Measurements from ENCODE around the gene TSPAN9.
A peak's percentile ranks its signal among the peaks of the same experiment; 100 is the strongest.

TSPAN9 gene

DNA sequence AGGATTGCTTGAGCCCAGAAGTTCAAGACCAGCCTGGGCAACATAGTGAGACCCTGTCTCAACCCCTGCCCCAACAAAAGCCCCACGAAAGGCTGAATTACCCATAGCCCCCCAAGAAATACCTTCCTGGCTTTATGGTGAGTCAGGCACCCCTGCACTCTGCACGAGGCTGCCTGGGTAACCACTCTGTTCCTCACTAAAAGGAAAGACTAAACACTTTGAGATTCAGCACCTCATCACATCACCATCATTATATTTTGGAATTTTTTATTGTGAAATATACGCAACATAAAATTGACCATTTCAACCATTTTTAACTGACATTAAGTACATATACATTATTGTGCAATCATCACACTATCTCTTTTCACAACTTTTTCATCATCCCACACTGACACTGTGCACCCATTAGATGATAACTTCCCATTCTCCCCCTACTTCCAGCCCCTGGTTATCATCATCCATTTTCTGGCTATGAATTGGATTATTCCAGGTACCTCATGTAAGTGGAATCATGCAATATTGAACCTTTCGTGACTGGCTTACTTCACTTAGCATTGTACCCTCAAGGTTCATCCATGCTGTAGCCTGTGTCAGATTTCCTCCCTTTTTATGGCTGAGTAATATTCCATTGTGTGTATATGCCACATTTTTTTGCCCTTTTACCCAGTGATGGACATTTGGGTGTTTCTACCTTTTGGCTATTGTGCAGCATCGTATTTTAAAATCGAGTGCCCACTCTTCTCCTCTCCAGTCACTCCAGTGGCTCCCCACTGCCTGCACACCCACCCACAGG lies 51.5 kb downstream of the TSPAN9 start:
- Mint-ChIP-seq H3K36me3 (ENCODE audit: low read depth) (no peaks in the 10 kb centered on the region), H3K27me3 (peaks cover 76% of the 10 kb centered on the region), H3K9me3 (no peaks in the 10 kb centered on the region), H3K4me3 (no peak overlapping the region), H3K27ac (no peak overlapping the region), H3K4me1 (ENCODE audit: low read depth) (peaks cover 21% of the 10 kb centered on the region)
- DNase-seq, result no peak

DNA sequence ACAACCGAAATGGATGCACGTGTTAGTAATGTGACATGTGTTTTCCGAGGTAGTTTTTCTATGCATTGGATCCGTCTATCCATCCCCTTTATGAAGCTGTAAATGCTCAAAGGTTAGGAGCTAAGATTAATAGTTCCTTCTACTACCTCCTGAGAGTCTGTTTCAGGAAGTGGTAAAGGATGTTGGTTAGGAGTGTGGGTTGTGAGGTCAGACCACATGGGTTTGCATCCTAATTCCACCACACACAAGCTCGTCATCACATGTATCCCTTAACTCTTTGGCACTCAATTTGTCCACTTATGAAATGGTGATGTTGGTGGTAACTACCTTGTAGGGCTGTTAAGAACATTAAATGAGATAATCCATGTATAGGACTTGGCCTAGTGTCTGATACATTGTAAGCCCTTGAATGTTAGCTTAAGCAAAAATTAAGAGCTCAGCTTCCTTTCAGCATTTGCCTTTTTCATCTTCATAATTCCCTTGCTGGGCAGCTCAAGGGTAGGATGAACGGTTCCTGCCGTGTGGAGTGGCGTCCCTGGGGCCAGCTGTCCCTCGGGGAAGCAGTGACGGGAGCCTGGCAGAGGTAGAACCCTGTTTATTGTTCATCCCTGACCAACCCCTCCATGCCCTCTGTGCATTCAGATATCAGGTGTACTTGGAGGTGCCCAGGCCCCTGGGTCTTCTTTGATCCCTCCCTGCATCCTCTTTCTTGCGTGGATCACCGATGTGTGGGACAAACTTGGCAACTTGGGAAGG lies 52.3 kb downstream of the TSPAN9 start:
- peaks cover 79% of the 10 kb centered on the region for H3K27me3 Mint-ChIP-seq
- H3K36me3 Mint-ChIP-seq (ENCODE audit: low read depth), result no peaks in the 10 kb centered on the region
- H3K4me1 Mint-ChIP-seq (ENCODE audit: low read depth), result peaks cover 21% of the 10 kb centered on the region
- H3K27ac Mint-ChIP-seq, result no peak overlapping the region
- no peak overlapping the region for H3K4me3 Mint-ChIP-seq
- DNase-seq, result no peak
- H3K9me3 Mint-ChIP-seq, result no peaks in the 10 kb centered on the region

DNA sequence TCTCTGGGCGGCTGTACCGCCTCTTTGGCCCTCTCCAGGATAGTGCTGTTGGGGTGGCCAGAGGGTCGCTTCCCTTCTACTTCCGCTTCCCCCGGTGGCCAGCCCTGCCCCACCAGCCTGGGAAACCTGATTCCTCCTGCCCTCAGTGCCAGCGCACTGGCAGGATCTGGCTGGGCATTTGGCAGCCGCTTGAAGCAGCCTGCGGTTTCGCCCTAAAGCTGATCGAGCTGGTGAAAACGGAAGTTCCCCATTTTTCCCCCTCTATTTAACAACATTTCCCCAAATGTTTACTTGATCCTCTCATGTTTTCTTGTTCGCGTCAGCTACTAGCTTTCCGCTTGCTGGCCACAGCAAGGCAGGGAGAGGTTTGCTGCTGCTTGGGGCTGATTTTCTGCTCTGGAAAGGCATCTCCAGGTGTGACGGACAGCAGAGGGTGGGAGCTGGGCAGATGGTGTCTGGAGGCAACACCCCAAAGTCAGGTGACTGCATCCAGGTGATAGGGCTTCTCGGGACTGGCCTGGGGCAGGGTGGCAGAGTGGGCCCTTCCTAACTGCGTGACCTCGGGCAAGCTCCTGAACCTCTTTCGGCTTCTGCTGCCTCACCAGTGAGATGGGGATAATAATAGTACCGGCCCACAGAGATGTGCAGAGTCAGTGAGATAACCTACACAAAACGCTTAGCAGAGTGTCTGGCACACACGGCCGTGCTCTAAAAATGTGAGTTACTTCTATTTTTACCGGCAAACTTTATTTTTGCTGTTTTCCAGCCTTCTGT lies 53.1 kb downstream of the TSPAN9 start:
- H3K27ac Mint-ChIP-seq, result no peak overlapping the region
- H3K9me3 Mint-ChIP-seq, result no peaks in the 10 kb centered on the region
- no peak overlapping the region for H3K4me3 Mint-ChIP-seq
- no peak for DNase-seq
- peaks cover 85% of the 10 kb centered on the region for H3K27me3 Mint-ChIP-seq
- H3K4me1 Mint-ChIP-seq (ENCODE audit: low read depth), result peaks cover 21% of the 10 kb centered on the region
- no peaks in the 10 kb centered on the region for H3K36me3 Mint-ChIP-seq (ENCODE audit: low read depth)

DNA sequence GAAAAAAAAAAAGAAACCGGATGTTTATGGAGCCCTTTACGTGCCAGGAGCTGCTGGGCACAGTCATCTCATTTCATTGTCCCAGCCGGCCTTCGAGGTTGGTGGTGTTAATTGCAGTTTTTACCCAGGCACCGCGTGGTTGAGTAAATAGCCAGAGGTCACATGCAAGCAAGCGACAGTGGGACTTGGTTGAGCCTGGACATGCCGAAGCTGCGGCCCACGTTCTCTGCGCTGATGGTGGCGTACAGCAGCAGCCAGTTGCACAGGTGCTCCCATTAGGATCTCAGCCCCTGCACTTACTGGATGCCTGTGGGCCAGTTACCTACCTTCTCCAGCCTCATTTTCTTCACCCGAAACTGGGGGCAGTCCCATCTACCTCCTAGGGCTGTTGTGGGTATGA lies 54.0 kb downstream of the TSPAN9 start:
- no peaks in the 10 kb centered on the region for H3K9me3 Mint-ChIP-seq
- H3K27me3 Mint-ChIP-seq, result peaks cover 85% of the 10 kb centered on the region
- peaks cover 21% of the 10 kb centered on the region for H3K4me1 Mint-ChIP-seq (ENCODE audit: low read depth)
- no peak for DNase-seq
- no peak overlapping the region for H3K27ac Mint-ChIP-seq
- H3K4me3 Mint-ChIP-seq, result no peak overlapping the region
- no peaks in the 10 kb centered on the region for H3K36me3 Mint-ChIP-seq (ENCODE audit: low read depth)

DNA sequence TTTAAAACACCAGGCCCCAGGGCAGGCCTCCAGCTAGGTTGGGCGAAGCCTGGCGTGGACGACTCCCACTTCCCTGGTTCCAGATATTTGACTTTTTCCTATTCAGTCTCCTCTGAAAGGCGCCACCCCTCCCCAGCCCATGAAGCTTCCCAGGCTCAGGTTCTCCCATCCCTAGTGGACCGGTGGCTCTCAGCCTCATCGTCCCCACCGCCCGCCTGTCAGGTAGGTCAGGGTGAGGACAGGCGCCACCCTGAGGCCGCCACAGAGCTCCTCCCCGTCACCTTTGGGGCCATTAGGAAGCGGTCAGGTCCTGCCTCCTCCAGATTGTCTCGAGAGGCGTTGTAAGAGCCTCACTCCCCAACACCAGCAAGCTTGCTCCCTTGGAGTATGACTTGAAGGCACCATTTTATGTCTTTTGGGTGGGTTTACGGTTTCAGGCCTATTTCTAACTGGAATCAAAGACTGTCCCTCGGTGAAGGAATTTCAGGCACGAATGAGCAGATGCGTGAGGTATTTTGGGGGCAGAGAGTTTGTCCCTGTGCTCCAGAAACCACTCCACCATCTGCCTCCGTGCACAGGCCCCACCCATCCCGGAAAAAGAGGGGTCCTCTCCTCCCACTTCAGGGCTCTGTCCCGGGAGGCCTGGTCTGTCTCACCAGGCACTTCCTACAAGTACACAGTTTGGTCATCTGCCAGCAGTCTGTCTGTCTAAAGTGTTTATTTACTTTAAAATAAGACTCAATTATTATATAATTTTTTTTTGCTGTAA lies 55.6 kb downstream of the TSPAN9 start:
- Mint-ChIP-seq H3K27ac (no peak overlapping the region), H3K4me1 (ENCODE audit: low read depth) (peaks cover 21% of the 10 kb centered on the region), H3K9me3 (no peaks in the 10 kb centered on the region), H3K36me3 (ENCODE audit: low read depth) (no peaks in the 10 kb centered on the region), H3K27me3 (peaks cover 90% of the 10 kb centered on the region), H3K4me3 (no peak overlapping the region)
- no peak for DNase-seq

DNA sequence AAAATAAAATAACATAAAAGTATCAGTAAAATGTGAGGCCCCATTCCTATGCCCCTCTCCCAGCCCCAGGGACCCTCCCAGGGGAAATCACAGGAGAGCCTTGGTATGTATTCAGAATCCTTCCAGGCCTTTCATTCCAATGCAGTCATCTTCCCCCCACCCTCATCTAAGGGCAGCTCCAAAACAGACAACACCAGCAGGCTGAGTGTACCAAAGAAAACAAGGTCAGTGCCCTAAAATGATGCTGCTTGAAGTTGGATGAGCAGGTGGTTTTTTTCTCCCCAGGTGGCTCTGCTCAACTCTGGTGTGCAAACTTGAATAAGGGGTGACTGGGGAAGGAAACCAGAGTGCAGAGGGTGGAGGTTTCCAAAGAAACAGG lies 56.2 kb downstream of the TSPAN9 start:
- DNase-seq, result no peak

DNA sequence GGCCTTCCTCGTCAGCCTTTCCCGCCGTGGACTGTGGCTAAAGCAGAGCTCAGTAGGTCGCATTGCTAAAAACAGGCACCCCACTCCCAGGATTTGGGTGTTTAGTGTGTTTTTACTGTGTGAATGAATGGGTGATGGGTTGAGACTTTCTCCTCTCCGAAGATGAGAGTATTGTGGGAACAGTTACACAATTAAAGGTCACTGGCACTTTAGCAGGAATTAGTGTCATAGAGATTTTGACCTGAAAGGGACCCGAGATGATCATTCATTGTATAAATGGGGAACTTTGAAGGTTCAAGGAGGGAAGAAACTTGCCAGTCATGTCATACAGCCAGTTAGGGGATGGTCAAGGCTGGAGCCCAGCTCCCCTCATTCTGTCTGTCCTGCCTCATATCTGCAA lies 56.9 kb downstream of the TSPAN9 start:
- H3K4me3 Mint-ChIP-seq, result no peak overlapping the region

More for the DNA sequence above, 56.2 kb downstream of the TSPAN9 start:
- no peaks in the 10 kb centered on the region for H3K36me3 Mint-ChIP-seq (ENCODE audit: low read depth)
- H3K9me3 Mint-ChIP-seq, result no peaks in the 10 kb centered on the region
- H3K27me3 Mint-ChIP-seq, result peaks cover 85% of the 10 kb centered on the region
- no peak overlapping the region for H3K4me3 Mint-ChIP-seq
- H3K27ac Mint-ChIP-seq, result no peak overlapping the region
- H3K4me1 Mint-ChIP-seq (ENCODE audit: low read depth), result peaks cover 21% of the 10 kb centered on the region

DNA sequence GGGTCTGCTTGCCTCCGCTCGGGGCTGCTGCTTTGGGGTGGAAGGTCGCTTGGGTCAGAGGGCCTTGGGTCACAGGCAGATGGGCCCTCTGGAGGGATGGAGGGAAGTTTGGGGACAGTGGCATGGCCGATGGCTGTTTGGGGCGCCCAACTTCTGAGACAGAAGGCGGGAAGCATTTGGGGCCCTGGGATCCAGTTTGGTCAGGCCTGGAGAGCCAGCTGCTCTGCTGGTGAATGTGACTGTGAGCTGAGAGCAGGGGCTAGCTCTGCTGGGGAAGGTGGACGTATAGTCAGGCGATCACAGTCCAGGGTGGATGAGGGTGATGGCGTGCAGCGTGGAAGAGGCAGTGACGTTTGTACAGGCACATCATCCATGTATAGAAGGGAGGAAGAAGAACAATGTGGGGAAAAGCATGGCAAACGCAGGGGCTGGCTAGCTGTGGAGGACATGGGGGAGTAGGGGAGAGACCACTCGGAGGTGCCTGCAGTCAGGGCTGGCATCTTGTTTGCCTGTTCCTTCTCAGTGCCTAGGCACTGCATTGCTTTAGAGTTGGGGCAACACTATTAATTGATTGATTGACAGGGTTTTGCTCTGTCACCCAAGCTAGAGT lies 57.5 kb downstream of the TSPAN9 start:
- peaks cover 14% of the 10 kb centered on the region for H3K4me1 Mint-ChIP-seq (ENCODE audit: low read depth)
- H3K27me3 Mint-ChIP-seq, result peaks cover 84% of the 10 kb centered on the region
- H3K4me3 Mint-ChIP-seq, result no peak overlapping the region
- H3K9me3 Mint-ChIP-seq, result no peaks in the 10 kb centered on the region
- H3K27ac Mint-ChIP-seq, result no peak overlapping the region
- DNase-seq, result no peak
- H3K36me3 Mint-ChIP-seq (ENCODE audit: low read depth), result no peaks in the 10 kb centered on the region

More for the DNA sequence above, 56.9 kb downstream of the TSPAN9 start:
- Mint-ChIP-seq H3K27me3 (peaks cover 84% of the 10 kb centered on the region), H3K36me3 (ENCODE audit: low read depth) (no peaks in the 10 kb centered on the region), H3K27ac (no peak overlapping the region), H3K9me3 (no peaks in the 10 kb centered on the region), H3K4me1 (ENCODE audit: low read depth) (peaks cover 19% of the 10 kb centered on the region)
- no peak for DNase-seq

DNA sequence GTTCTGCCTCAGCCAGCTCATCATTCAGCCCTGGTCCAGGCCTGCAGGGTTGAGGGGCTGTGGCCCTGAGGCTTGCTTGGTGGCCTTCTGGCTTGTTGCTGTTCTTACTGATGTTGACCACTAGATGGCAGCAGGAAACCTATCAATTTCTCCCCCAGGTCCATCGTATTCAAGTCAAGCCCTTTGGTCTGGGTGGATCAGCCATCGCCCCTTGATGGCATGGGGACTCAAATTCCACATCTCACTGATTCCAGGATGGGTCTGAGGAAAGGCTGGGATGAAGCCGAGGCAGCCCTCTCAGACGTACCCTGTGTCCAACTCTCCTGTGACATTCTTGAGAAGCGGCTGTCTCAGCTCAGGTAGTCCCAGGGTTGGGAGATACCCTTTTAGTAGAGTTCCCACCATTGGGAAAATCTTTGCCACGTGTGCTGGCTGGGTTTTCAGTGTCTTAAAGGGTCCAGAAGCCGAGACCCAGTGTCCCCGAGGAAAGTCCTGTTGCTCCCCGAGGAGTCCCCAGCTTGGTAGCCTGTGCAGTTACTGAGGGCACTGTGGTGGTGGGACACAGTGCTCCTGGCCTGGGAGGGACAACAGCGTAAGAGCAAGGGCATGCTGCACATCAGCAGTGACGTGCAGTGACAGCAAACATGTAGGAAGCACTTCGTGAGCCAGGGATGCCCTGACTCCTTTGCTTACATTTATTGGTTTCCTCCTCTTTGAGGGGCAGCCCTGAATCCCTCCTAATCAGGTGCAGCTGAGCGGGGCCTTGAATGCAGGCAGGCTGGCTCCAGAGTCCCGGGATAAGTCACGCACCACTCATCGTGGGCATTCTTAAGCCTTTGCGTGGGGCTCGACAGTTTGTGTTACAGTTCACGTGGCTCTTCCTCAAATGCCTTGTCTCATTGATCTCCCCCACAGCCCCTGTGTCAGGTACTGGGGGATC lies 58.6 kb downstream of the TSPAN9 start:
- Mint-ChIP-seq H3K9me3 (no peaks in the 10 kb centered on the region), H3K27ac (no peak overlapping the region), H3K4me3 (no peak overlapping the region), H3K36me3 (ENCODE audit: low read depth) (no peaks in the 10 kb centered on the region), H3K27me3 (peaks cover 74% of the 10 kb centered on the region), H3K4me1 (ENCODE audit: low read depth) (peaks cover 2% of the 10 kb centered on the region)
- peak; percentile 57 for DNase-seq

DNA sequence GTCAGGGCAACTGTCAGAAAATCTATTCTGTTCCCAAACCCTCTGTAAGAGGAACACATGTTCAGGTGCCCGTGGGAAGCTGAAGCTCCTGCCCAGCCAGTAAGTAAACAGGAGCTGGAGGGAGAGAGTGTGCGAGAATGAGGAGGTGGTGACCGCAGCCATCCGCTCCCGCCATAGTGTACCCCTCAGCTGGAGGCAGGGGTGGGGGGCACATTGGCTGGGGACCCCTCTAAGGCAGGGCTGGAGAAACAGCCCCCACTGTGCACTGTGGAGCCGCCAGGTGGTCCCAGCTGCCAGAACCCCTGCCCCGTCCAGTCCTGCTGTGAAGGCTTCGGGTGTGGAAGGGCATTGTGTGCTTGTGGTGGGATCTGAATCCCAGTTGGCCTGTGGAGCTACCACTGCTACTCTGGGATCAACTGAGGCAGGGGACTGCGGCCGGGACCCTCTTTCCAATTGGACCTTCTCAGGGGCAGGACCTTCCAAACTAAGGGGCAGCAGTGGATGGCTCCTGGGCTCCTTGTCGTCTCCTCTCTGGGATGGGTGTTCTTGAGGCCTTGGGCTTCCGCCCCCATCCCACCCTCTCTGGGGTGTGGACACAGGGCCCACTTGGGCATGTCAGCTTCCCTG lies 59.6 kb downstream of the TSPAN9 start:
- peaks cover 64% of the 10 kb centered on the region for H3K27me3 Mint-ChIP-seq
- no peaks in the 10 kb centered on the region for H3K36me3 Mint-ChIP-seq (ENCODE audit: low read depth)
- no peak overlapping the region for H3K4me3 Mint-ChIP-seq
- no peak for DNase-seq
- no peak overlapping the region for H3K27ac Mint-ChIP-seq
- H3K4me1 Mint-ChIP-seq (ENCODE audit: low read depth), result no peaks in the 10 kb centered on the region
- no peaks in the 10 kb centered on the region for H3K9me3 Mint-ChIP-seq

DNA sequence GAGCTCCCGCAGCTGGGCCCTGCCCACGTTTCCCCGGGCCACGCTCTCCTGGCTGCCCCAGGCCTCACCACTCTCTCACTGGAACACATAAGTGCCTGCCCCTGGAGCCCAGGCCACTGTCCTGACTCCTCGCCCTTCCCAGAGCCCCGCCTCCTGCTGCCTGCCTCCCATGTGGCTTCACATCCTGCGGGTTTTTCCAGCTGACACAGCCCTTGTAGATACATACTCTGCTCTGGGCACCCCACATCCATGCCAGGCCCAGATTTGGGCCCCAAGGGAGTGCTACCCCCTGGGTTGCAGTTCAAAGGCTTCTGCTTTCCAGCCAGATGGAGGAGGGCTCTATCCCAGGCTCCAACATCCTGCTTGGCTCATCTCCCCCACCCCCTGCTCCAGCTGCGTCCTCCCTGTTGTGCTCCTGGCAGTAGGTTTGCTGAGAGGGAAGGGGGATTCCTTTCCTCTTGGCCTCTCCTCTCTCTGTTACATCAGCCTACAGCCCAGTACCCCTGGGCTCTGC lies 60.1 kb downstream of the TSPAN9 start:
- no peak overlapping the region for H3K4me3 Mint-ChIP-seq
- H3K27ac Mint-ChIP-seq, result no peak overlapping the region
- no peak for DNase-seq
- peaks cover 58% of the 10 kb centered on the region for H3K27me3 Mint-ChIP-seq
- H3K4me1 Mint-ChIP-seq (ENCODE audit: low read depth), result no peaks in the 10 kb centered on the region
- no peaks in the 10 kb centered on the region for H3K9me3 Mint-ChIP-seq
- no peaks in the 10 kb centered on the region for H3K36me3 Mint-ChIP-seq (ENCODE audit: low read depth)

DNA sequence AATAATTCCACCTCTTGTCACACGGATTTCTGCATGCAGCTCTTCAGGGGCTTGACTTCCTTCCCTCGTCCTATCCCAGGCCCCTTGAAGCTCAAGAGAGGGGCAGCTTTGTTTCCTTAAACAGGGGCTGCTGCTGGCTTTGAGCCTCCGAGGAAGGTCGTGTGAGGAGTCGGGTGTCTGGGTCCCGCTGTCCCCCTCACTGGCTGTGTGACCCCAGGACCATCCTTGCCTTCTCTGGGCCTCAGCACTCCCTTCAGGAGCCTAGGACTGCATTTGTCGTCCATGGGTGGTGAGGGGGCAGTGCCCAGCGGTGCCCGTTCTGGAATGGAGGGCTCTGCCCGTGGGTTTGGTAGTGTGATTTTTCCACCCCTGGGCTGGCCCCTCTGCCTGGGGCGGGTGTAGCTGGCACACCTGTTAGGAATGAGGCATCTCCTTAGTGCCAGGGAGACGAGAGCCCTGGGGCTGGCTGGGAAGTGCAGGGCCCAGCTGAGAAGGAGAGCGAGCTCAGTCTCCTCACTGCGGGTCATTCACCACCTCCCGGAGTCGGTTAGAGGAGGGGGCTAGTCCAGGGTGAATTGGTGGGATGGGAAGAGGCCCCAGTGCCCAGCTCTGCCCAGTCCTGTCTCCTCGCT lies 60.8 kb downstream of the TSPAN9 start:
- H3K4me1 Mint-ChIP-seq (ENCODE audit: low read depth), result no peaks in the 10 kb centered on the region

More for the DNA sequence above, 60.8 kb downstream of the TSPAN9 start:
- DNase-seq, result no peak
- Mint-ChIP-seq H3K9me3 (no peaks in the 10 kb centered on the region), H3K27me3 (peaks cover 57% of the 10 kb centered on the region), H3K36me3 (ENCODE audit: low read depth) (no peaks in the 10 kb centered on the region), H3K27ac (no peak overlapping the region), H3K4me3 (no peak overlapping the region)

Measured in activated T-cell treated with anti-CD3 and anti-CD28 coated beads, Interleukin-2, amount 50 U/mL, for 24 hours (primary cell).